Mesendoderm (in vitro differentiated cells): Measurements from ENCODE around the gene PRDM16.

Experiments
- DNase-seq: peaks from one replicate; pipeline ENCODE4 v3.0.0; 2013
- H2AK5ac ChIP-seq: 2 replicates; pipeline ENCODE4 v1.6.1; 2013; ENCODE audit warnings: low read length, inconsistent platforms
- H2BK120ac ChIP-seq: 2 replicates; pipeline ENCODE4 v1.6.1; 2013; ENCODE audit warnings: low read depth, mild to moderate bottlenecking, low read length, moderate library complexity, mixed read lengths
- H2BK15ac ChIP-seq: replicated peaks from 2 replicates; pipeline ENCODE4 v1.6.1; 2013; ENCODE audit warnings: low read depth, mild to moderate bottlenecking, moderate library complexity
- H2BK5ac ChIP-seq: 2 replicates; pipeline ENCODE4 v1.6.1; 2013; ENCODE audit warnings: low read length, inconsistent platforms
- H3K18ac ChIP-seq: 2 replicates; pipeline ENCODE4 v1.6.1; 2013; ENCODE audit warnings: mild to moderate bottlenecking, low read length, mixed read lengths
- H3K23ac ChIP-seq: one replicate; pipeline ENCODE4 v1.6.1; 2013; ENCODE audit warnings: low read length
- H3K27ac ChIP-seq: 2 replicates; pipeline ENCODE4 v1.5.1; 2013; ENCODE audit warnings: low read depth, mild to moderate bottlenecking, inconsistent platforms, low read length, moderate library complexity
- H3K27me3 ChIP-seq: 2 replicates; pipeline ENCODE4 v1.6.1; 2013; ENCODE audit warnings: low read length, control low read depth, mild to moderate bottlenecking, inconsistent platforms; ENCODE audit not compliant: insufficient read depth, poor library complexity
- H3K36me3 ChIP-seq: 2 replicates; pipeline ENCODE4 v1.6.1; 2013; ENCODE audit warnings: low read length, inconsistent platforms; ENCODE audit not compliant: control insufficient read depth, insufficient read depth
- H3K4ac ChIP-seq: one replicate; pipeline ENCODE4 v1.6.1; 2013; ENCODE audit warnings: low read depth, mild to moderate bottlenecking, low read length, moderate library complexity
- H3K4me1 ChIP-seq: 2 replicates; pipeline ENCODE4 v1.6.1; 2013; ENCODE audit warnings: low read depth, low read length, inconsistent platforms; ENCODE audit not compliant: control insufficient read depth
- H3K4me2 ChIP-seq: 2 replicates; pipeline ENCODE4 v1.6.1; 2013; ENCODE audit warnings: low read length
- H3K4me3 ChIP-seq: 2 replicates; pipeline ENCODE4 v1.5.1; 2013; ENCODE audit warnings: mild to moderate bottlenecking, low read length
- H3K56ac ChIP-seq: one replicate; pipeline ENCODE4 v1.6.1; 2013; ENCODE audit warnings: low read length
- H3K79me1 ChIP-seq: 2 replicates; pipeline ENCODE4 v1.6.1; 2013; ENCODE audit warnings: low read length, inconsistent platforms
- H3K79me2 ChIP-seq: 2 replicates; pipeline ENCODE4 v1.6.1; 2013; ENCODE audit warnings: mild to moderate bottlenecking, low read length; ENCODE audit not compliant: control insufficient read depth, insufficient read depth
- H3K9ac ChIP-seq: 2 replicates; pipeline ENCODE4 v1.6.1; 2013; ENCODE audit warnings: low read length, inconsistent platforms
- H4K5ac ChIP-seq: one replicate; pipeline ENCODE4 v1.6.1; 2013; ENCODE audit warnings: low read length
- H4K8ac ChIP-seq: one replicate; pipeline ENCODE4 v1.6.1; 2013; ENCODE audit warnings: low read depth, mild to moderate bottlenecking, control low read depth, low read length, moderate library complexity
- WGBS: extraction: QIAGEN DNeasy Blood & Tissue Kit; methylation state at CpG from one replicate; pipeline ENCODE4 v1.1.7; 2013; ENCODE audit warnings: low lambda C conversion rate, missing lambda C conversion rate; ENCODE audit not compliant: insufficient coverage; ENCODE audit errors: extremely low coverage; 5-methylcytosine and 5-hydroxymethylcytosine counted together

The PRDM16 gene

DNA sequence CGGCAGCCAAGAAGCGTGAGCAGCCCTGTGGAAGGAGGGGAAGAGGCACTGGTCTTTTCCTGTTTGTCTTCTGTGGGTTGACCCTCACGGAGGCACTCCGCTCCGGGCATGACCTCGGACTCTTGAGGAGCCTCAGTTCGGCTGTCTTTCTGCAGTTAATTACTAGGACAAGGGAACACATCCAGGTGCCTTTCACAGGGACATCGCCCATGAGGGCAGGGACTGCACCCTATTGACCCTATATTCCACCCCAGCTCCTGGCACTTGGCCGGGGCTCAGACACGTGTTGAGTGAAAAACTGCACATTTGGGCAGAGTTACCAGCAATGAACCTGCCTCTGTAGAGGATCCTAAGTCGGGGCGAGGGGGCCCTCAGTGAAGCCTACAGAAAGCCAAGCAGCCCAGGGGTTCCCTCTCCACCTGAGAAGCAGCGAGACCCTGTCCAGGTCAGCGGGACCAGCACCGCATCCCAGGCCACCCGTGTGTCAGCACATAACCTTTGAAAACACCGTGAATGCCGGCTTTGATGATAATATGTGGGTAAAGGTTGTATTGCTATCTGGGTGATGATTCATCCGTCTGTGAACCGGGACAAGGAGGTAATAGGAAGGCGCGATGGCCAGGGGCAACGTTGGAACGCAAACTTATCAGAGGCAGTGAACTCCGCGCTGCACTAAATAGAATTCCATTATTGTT is 224.0 kb downstream of the PRDM16 start:
- H4K5ac ChIP-seq: no peak overlapping the region
- H3K18ac ChIP-seq: no peak overlapping the region
- H3K79me1 ChIP-seq: no peaks in the 10 kb centered on the region
- no peak overlapping the region for H3K4me3 ChIP-seq
- no peak overlapping the region for H3K27ac ChIP-seq
- no peaks in the 10 kb centered on the region for H3K36me3 ChIP-seq
- no peak for DNase-seq
- no peak overlapping the region for H3K9ac ChIP-seq
- no peak overlapping the region for H3K4ac ChIP-seq
- H4K8ac ChIP-seq: no peak overlapping the region
- H3K27me3 ChIP-seq: no peaks in the 10 kb centered on the region
- H3K4me2 ChIP-seq: no peak overlapping the region
- H3K23ac ChIP-seq: no peak overlapping the region
- no peak overlapping the region for H2BK5ac ChIP-seq
- no peaks in the 10 kb centered on the region for H3K4me1 ChIP-seq
- H3K56ac ChIP-seq: no peak overlapping the region
- H2BK15ac ChIP-seq: no peak overlapping the region
- no peaks in the 10 kb centered on the region for H3K79me2 ChIP-seq
- no CpG with 5 or more reads among the region's 26 CpGs for WGBS
- H2BK120ac ChIP-seq: no peak overlapping the region
- no peak overlapping the region for H2AK5ac ChIP-seq

GRCh38 chr1:3293563-3294080 is 224.6 kb downstream of the PRDM16 start:
- no CpG with 5 or more reads among the region's 23 CpGs for WGBS

GRCh38 chr1:3294450-3294849 is 225.4 kb downstream of the PRDM16 start:
- no peaks in the 10 kb centered on the region for H3K36me3 ChIP-seq
- H3K56ac ChIP-seq: no peak overlapping the region
- no peak overlapping the region for H4K8ac ChIP-seq
- no peak overlapping the region for H4K5ac ChIP-seq
- no peak overlapping the region for H2BK5ac ChIP-seq
- no CpG with 5 or more reads among the region's 13 CpGs for WGBS
- H3K18ac ChIP-seq: no peak overlapping the region
- H2BK15ac ChIP-seq: no peak overlapping the region
- no peak for DNase-seq
- no peak overlapping the region for H3K4me3 ChIP-seq
- no peak overlapping the region for H3K23ac ChIP-seq
- H2BK120ac ChIP-seq: no peak overlapping the region
- no peaks in the 10 kb centered on the region for H3K4me1 ChIP-seq
- no peak overlapping the region for H2AK5ac ChIP-seq
- H3K27me3 ChIP-seq: no peaks in the 10 kb centered on the region
- H3K9ac ChIP-seq: no peak overlapping the region
- no peaks in the 10 kb centered on the region for H3K79me2 ChIP-seq
- H3K27ac ChIP-seq: no peak overlapping the region
- no peak overlapping the region for H3K4ac ChIP-seq
- no peaks in the 10 kb centered on the region for H3K79me1 ChIP-seq
- H3K4me2 ChIP-seq: no peak overlapping the region

More at GRCh38 chr1:3293563-3294080, 224.6 kb downstream of the PRDM16 start:
- no peak overlapping the region for H3K4me3 ChIP-seq
- no peaks in the 10 kb centered on the region for H3K79me2 ChIP-seq
- H3K79me1 ChIP-seq: no peaks in the 10 kb centered on the region
- no peak overlapping the region for H3K4ac ChIP-seq
- H3K27ac ChIP-seq: no peak overlapping the region
- no peak overlapping the region for H2AK5ac ChIP-seq
- no peak overlapping the region for H3K18ac ChIP-seq
- H2BK5ac ChIP-seq: no peak overlapping the region
- H3K4me1 ChIP-seq: no peaks in the 10 kb centered on the region
- DNase-seq: no peak
- H3K56ac ChIP-seq: no peak overlapping the region
- no peak overlapping the region for H2BK15ac ChIP-seq
- H3K9ac ChIP-seq: no peak overlapping the region
- no peak overlapping the region for H3K23ac ChIP-seq
- no peaks in the 10 kb centered on the region for H3K27me3 ChIP-seq
- no peak overlapping the region for H4K8ac ChIP-seq
- H3K4me2 ChIP-seq: no peak overlapping the region
- no peak overlapping the region for H2BK120ac ChIP-seq
- H3K36me3 ChIP-seq: no peaks in the 10 kb centered on the region
- H4K5ac ChIP-seq: no peak overlapping the region

GRCh38 chr1:3295846-3296245 is 226.8 kb downstream of the PRDM16 start:
- Histone ChIP-seq H2BK15ac (no peak overlapping the region), H3K18ac (no peak overlapping the region), H3K27ac (no peak overlapping the region), H2BK5ac (no peak overlapping the region), H4K5ac (no peak overlapping the region), H3K4ac (no peak overlapping the region), H3K56ac (no peak overlapping the region), H3K4me3 (no peak overlapping the region), H2AK5ac (no peak overlapping the region), H3K79me2 (no peaks in the 10 kb centered on the region), H2BK120ac (no peak overlapping the region), H3K9ac (no peak overlapping the region), H3K4me1 (no peaks in the 10 kb centered on the region), H4K8ac (no peak overlapping the region), H3K4me2 (no peak overlapping the region), H3K23ac (no peak overlapping the region), H3K79me1 (no peaks in the 10 kb centered on the region), H3K27me3 (no peaks in the 10 kb centered on the region), H3K36me3 (no peaks in the 10 kb centered on the region)
- DNase-seq: no peak
- no CpG with 5 or more reads among the region's 12 CpGs for WGBS

GRCh38 chr1:3296326-3296725 is 227.3 kb downstream of the PRDM16 start:
- WGBS: no CpG with 5 or more reads among the region's 11 CpGs
- H2AK5ac ChIP-seq: no peak overlapping the region
- H3K23ac ChIP-seq: no peak overlapping the region
- H3K4me2 ChIP-seq: no peak overlapping the region
- no peak for DNase-seq
- H2BK120ac ChIP-seq: no peak overlapping the region
- H3K4ac ChIP-seq: no peak overlapping the region
- no peak overlapping the region for H3K56ac ChIP-seq
- H3K79me2 ChIP-seq: no peaks in the 10 kb centered on the region
- H3K27ac ChIP-seq: no peak overlapping the region
- H3K4me1 ChIP-seq: no peaks in the 10 kb centered on the region
- no peaks in the 10 kb centered on the region for H3K27me3 ChIP-seq
- H3K79me1 ChIP-seq: no peaks in the 10 kb centered on the region
- H2BK15ac ChIP-seq: no peak overlapping the region
- H3K36me3 ChIP-seq: no peaks in the 10 kb centered on the region
- no peak overlapping the region for H3K9ac ChIP-seq
- H4K5ac ChIP-seq: no peak overlapping the region
- no peak overlapping the region for H3K18ac ChIP-seq
- H4K8ac ChIP-seq: no peak overlapping the region
- H3K4me3 ChIP-seq: no peak overlapping the region
- no peak overlapping the region for H2BK5ac ChIP-seq

DNA sequence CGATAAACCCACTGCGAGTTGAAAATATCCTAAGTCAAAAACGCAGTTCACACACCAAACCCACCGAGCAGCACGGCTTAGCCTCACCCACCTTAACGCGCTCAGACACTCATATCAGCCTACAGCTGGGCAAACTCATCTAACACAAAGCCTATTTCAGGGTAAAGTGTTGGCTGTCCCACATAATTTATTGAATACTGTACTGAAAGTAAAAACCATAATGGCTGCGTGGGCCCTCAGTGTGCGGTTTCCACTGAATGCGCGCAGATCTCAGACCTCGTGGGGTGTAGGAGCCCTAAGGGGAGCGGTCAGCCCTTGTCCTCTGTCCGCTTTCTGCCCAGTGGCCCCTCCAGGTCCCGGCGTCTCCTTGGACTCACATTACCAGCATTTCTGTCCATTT is 227.8 kb downstream of the PRDM16 start:
- no peak overlapping the region for H2AK5ac ChIP-seq
- no peak overlapping the region for H3K4me2 ChIP-seq
- no peaks in the 10 kb centered on the region for H3K79me1 ChIP-seq
- DNase-seq: no peak
- no peak overlapping the region for H4K8ac ChIP-seq
- H2BK120ac ChIP-seq: no peak overlapping the region
- H3K9ac ChIP-seq: no peak overlapping the region
- H3K27ac ChIP-seq: no peak overlapping the region
- H3K56ac ChIP-seq: no peak overlapping the region
- H3K23ac ChIP-seq: no peak overlapping the region
- H3K4ac ChIP-seq: no peak overlapping the region
- no peak overlapping the region for H4K5ac ChIP-seq
- no peak overlapping the region for H3K4me3 ChIP-seq
- no peak overlapping the region for H2BK5ac ChIP-seq
- WGBS: no CpG with 5 or more reads among the region's 16 CpGs
- H3K27me3 ChIP-seq: no peaks in the 10 kb centered on the region
- H3K18ac ChIP-seq: no peak overlapping the region
- H3K79me2 ChIP-seq: no peaks in the 10 kb centered on the region
- H3K36me3 ChIP-seq: no peaks in the 10 kb centered on the region
- no peaks in the 10 kb centered on the region for H3K4me1 ChIP-seq
- no peak overlapping the region for H2BK15ac ChIP-seq
